GM19395 (cell line): ENCODE results near the gene PPT1.
"Not testable (repeated sequence)": the region's sequence is repeated elsewhere in the genome, so short reads cannot be mapped to it uniquely, and the experiment has no call there.

Experiments
- ATAC-seq: cut with Tn5 transposase; IDR thresholded peaks from one replicate; pipeline ENCODE4 v1.9.1; 2021; ENCODE audit warnings: mild to moderate bottlenecking, moderate library complexity; ENCODE audit not compliant: unreplicated experiment

The PPT1 gene

GRCh38 chr1:40057310-40058030 is 39.6 kb downstream of the PPT1 start:
- ATAC-seq: no peak

DNA sequence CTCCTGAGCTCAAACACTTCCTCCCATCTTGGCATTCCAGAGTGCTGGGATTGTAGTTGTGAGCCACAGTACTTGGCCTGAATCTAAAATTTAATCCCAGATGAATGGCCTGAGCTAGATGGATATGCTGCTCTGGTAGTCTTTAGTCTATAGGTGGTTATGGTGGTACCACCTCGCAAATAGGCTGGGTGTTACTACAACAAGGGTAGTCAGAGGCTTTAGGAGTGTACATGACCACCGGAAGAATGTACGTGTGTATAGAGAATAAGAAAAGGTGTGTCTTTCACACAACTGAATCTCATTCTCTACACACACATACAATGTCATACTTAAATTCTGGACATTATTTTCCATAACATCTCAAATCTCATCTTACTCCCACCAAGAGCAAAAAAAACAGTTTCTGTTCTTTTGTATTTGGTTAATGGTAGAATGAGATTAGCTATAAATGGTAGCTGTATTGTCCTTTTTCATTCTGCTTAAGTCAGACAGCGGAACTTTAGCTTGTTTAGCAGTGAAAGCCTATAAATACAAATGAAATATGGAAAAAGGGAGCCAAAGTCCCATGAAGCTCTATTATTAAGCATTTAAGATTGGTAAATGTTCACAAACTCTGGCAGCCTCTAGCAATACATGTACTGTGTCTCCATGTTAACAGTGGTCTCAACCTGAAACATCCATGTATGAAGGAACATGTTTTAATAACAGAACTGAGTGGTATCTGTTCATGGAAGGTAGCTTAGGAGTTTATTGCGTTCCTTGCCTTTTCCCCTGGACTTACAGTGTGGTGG is 40.3 kb downstream of the PPT1 start:
- ATAC-seq: no peak

- no peak for ATAC-seq
These were observed 43.7 kb downstream of the PPT1 start for GRCh38 chr1:40053138-40053887.

DNA sequence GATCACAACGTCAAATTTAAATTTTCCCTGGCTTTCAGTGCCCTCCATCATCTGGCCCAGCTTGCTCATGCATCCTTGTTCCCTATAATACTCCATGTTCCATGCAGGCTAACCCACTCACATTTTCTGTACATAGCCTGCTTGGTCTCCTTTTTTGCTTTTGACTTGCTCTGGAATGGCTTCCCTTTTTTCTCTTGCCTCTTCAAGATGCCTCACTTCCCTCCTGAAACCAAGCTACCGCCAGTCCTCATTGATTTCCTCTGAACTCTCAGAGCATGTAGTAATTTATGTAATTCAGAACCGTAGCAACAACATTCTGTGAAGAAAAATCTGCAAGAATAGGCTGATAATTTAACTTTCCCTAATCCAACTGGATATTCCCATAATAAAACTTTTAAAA is 46.2 kb downstream of the PPT1 start:
- ATAC-seq: no peak

DNA sequence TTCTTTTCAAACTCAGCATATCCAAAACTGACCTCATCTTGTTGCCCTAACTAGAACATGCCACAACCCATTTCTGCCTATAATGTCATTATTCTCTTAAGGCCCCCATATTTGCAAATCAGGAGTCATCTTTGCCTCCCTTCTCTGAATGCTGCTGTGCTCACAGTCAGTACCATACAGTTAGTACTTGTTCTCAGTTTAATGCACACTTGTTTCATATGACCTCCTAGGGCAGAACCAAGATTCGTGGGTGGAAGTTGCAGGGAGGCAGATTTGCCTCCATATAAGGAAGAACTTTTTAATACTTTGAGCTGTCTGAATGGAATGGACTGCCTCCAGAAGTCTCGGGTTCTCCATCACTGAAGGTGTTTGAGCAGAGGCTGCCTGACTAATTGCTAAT is 47.3 kb downstream of the PPT1 start:
- no peak for ATAC-seq

- ATAC-seq: no peak
These were observed 49.3 kb downstream of the PPT1 start for GRCh38 chr1:40047769-40048168.

- no peak for ATAC-seq
These were observed 49.8 kb downstream of the PPT1 start for GRCh38 chr1:40047276-40047675.

DNA sequence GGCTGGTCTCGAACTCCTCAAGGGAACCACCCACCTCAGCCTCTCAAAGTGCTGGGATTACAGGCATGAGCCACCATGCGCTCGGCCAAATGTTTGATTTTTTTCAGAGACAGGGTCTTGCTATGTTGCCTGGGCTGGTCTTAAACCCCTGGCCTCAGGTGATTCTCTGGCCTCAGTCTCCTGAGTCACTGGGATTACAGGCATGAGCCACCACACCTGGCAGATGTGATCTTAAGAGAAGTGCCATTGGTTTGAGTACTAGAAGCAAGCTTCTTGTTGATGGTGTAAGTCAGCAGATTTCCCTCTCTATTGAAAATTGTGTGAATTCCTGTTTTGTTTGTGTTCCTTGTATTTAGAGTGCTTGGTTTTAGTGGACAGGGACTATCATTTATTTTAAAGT is 51.3 kb downstream of the PPT1 start:
- ATAC-seq: no peak

GRCh38 chr1:40045182-40045581 is 51.9 kb downstream of the PPT1 start:
- no peak for ATAC-seq

DNA sequence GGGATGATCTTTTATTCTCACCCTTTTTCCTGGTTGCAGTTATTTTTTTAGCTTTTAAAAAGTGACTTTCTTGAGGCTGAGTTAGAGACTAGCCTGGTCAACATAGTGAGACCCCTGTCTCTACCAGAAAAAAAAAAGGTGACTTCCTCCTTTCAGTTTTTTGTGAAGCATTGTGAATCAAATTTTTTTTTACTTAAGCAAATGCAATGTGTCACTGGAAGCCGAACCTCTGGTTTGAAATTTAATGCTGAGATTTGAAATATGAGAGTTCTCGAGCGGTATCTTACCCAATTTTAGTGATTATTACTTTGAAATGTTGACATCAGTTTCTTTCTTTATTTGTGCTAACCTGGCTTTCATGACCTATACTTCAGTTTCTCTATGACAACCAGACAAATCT is 52.9 kb downstream of the PPT1 start:
- ATAC-seq: no peak

DNA sequence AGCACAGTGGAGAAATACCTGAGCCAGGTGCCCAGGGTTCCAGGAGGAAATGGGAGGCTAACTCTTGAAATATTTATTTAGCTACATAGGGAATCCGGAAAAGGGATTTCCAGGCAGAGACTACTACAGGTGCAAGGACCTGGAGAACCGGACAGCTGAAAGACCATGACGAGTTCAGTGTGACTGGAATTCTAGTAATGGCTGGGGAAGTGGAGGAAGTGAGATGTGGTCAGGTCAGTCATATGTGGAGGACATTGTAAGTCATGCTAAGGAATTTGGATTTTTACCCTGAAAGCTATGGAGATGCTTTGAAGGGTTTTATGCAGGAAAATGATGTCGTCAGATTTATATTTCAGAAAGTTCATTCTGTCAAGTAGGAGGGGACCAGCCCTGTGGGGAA is 54.7 kb downstream of the PPT1 start:
- ATAC-seq: no peak

GRCh38 chr1:40041466-40041838 is 55.6 kb downstream of the PPT1 start:
- no peak for ATAC-seq

GRCh38 chr1:40040511-40041465 is 56.3 kb downstream of the PPT1 start, which contains the start of gene CAP1:
Gene CAP1 (plus strand): TSS chr1:40040729. CDS start chr1:40059347, 18,618 bp downstream.
- peak; percentile 77 for ATAC-seq

- ATAC-seq: peak; percentile 69
These were observed 57.1 kb downstream of the PPT1 start for GRCh38 chr1:40039757-40040510.

- ATAC-seq: no peak
These were observed 57.8 kb downstream of the PPT1 start for GRCh38 chr1:40039245-40039756.

DNA sequence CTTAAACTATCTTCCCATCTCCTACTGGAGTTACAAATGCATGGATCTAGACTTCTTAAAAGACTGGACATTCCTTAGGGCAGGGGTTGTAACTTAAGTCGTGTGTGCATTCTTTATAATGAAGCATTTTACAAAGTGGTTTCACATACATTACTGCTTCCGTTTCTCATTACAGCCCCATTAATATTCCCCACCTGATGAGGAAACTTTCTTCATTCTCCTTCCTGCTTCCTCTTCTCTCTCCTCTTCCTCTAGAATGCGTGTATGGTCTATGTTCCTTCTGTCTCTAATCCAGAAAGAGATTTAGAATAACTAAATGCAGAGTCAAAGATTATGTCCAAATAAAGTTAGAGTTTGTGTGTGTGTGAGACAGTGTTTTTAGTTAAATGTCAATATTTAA is 58.4 kb downstream of the PPT1 start:
- ATAC-seq: no peak

DNA sequence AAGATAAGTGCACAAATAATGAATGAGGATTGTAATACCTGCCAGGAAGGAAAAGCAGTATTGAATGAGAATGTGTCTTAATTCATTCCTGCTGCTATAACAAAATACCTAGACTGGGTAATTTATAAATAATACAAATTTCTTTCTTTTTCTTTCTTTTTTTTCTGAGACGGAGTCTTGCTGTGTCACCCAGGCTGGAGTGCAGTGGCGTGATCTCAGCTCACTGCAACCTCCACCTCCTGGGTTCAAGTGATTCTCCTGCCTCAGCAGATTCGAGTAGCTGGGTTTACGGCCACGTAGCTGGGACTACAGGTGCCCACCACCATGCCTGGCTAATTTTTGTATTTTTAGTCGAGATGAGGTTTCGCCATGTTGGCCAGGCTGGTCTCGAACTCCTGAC is 59.8 kb downstream of the PPT1 start:
- not testable (repeated sequence) for ATAC-seq

GRCh38 chr1:40036574-40036973 is 60.5 kb downstream of the PPT1 start:
- ATAC-seq: no peak

DNA sequence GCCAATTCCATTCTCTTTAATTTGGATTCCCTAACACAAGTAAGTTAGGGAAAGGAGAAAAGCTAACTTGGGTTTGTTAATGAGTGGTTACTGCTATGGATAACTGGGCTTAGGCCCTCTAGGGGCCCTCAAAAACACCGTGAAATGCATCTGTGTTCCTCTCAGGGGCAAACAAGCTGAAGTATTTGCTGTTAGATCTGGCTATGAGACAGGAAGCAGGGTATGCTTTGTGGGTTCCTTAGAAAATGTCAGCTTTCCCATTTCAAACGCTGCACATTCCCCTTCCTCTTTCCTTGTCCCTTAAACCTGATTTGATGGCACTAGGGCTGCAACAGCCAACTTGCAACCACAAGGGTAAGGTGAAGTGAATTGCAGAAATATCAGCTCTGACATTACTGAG is 62.2 kb downstream of the PPT1 start:
- ATAC-seq: no peak
